ENCODE measurements around the gene ABHD5. TPM values are rescaled to one million over a fixed set of nuclear protein-coding genes. Genes with fewer than 3 reads are reported as not detected.

ABHD5 gene
- total and polyA plus RNA-seq, 12 donors, result 6.1 to 43.4 (median 21.9) TPM

GRCh38 chr3:43769885-43770425 lies 79.2 kb downstream of the ABHD5 start:
- H3K4me1 ChIP-seq (replicated peaks in 1 of 2), result peaks cover 17 to 34% of the 10 kb centered on the region in 2 donors
- H3K27ac ChIP-seq, result peak overlapping the region; percentile 86 to 98 (median 94)
- H3K4me3 ChIP-seq, result peak overlapping the region in 1 of 4 donors; percentile 39
- 24 to 45% (median 28%) methylated on average over 2 to 7 of the region's 7 CpGs for WGBS, 4 donors
- DNase-seq, result no peak
- TF ChIP-seq CTCF (IDR thresholded peaks at IDR 0.05) (no peak), POLR2A (IDR thresholded peaks at IDR 0.05) (no peak)
- H3K36me3 ChIP-seq (replicated peaks in 1 of 2), result no peaks in the 10 kb centered on the region
- intact Hi-C loops (cut with DNase I), result loop anchor here in 1 of 2 donors (10.0 kb wide), 1 partner anchor 425 kb away; no protein-coding TSS in a partner anchor
- no peaks in the 10 kb centered on the region for H3K9me3 ChIP-seq (replicated peaks in 1 of 3)
- H3K27me3 ChIP-seq, result no peaks in the 10 kb centered on the region

DNA sequence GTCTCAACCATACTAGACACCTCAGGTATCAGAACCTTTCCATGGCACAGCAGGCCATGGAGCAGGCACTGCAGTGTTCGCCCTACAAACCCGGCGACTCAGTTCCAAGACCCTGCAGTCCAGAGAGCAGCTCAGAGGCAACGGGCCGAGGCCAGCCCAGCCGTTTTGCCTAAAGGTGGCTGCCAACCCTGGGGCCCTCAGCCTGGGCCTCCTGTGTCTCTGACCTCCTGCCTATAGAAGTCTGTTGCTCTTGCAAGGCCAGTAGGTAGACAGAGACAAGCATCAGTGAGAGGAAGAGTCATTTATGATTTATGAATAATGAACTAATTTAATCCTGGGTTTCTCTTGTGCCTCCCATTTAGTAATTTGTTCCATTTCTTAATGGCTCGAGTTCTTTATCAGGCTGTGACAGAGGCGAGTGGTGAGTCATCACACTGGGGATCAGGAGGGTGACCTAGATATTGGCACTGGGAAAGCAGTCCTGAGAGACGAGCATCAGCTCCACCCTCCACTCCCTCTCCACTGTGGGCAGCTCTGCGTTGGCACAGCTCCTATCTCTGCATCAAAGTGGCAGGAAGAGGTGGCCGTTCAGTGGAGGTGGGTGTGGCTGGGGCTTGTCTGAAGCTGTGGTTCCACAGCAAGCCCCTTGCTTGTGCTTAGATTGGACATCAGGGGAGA lies 79.8 kb downstream of the ABHD5 start:
- 17 to 25% (median 23%) methylated on average over 8 to 11 of the region's 11 CpGs for WGBS, 4 donors
- Histone ChIP-seq H3K9me3 (replicated peaks in 1 of 3) (no peaks in the 10 kb centered on the region), H3K27me3 (no peaks in the 10 kb centered on the region), H3K36me3 (replicated peaks in 1 of 2) (no peaks in the 10 kb centered on the region), H3K4me3 (no peak overlapping the region), H3K27ac (peak overlapping the region; percentile 86 to 98 (median 94)), H3K4me1 (replicated peaks in 1 of 2) (peaks cover 17 to 34% of the 10 kb centered on the region in 2 donors)
- peak; percentile 89 to 98 (median 97) for DNase-seq
- TF ChIP-seq CTCF (IDR thresholded peaks at IDR 0.05) (no peak), POLR2A (IDR thresholded peaks at IDR 0.05) (peak in 1 of 2 donors; percentile 42)
- intact Hi-C loops (cut with DNase I), result no loop called here

- Histone ChIP-seq H3K27me3 (no peaks in the 10 kb centered on the region), H3K36me3 (replicated peaks in 1 of 2) (no peaks in the 10 kb centered on the region), H3K4me3 (no peak overlapping the region), H3K9me3 (replicated peaks in 1 of 3) (no peaks in the 10 kb centered on the region), H3K27ac (peak overlapping the region in 1 of 5 donors; percentile 98), H3K4me1 (replicated peaks in 1 of 2) (peaks cover 17 to 34% of the 10 kb centered on the region in 2 donors)
- no peak for DNase-seq
- 75 to 80% (median 78%) methylated on average over 5 of the region's 5 CpGs for WGBS, 4 donors
- intact Hi-C loops (cut with DNase I), result no loop called here
- no peak for TF ChIP-seq CTCF (IDR thresholded peaks at IDR 0.05)
- no peak for TF ChIP-seq POLR2A (IDR thresholded peaks at IDR 0.05)
Measured at GRCh38 chr3:43771610-43772009, 80.9 kb downstream of the ABHD5 start.

- Histone ChIP-seq H3K9me3 (replicated peaks in 1 of 3) (no peaks in the 10 kb centered on the region), H3K27ac (peak overlapping the region in 1 of 5 donors; percentile 54), H3K36me3 (replicated peaks in 1 of 2) (no peaks in the 10 kb centered on the region), H3K27me3 (no peaks in the 10 kb centered on the region), H3K4me3 (no peak overlapping the region), H3K4me1 (replicated peaks in 1 of 2) (peaks cover 17 to 27% of the 10 kb centered on the region in 2 donors)
- WGBS, 4 donors, result 68 to 75% (median 69%) methylated on average over 9 to 10 of the region's 10 CpGs
- intact Hi-C loops (cut with DNase I), result no loop called here
- peak in 4 of 7 donors; percentile 16 to 70 (median 26) for DNase-seq
- TF ChIP-seq POLR2A (IDR thresholded peaks at IDR 0.05) (no peak), CTCF (IDR thresholded peaks at IDR 0.05) (no peak)
Measured at GRCh38 chr3:43773273-43774094, 82.7 kb downstream of the ABHD5 start.
